Esophagus squamous epithelium (tissue), 5 donors: ENCODE data around the gene CALN1. TPM values are rescaled to one million over a fixed set of nuclear protein-coding genes. Genes with fewer than 3 reads are reported as not detected.
"Not testable (repeated sequence)": the region's sequence is repeated elsewhere in the genome, so short reads cannot be mapped to it uniquely, and the experiment has no call there.

Experiments used
- DNase-seq: peaks from one replicate; lab custom pipeline; 2025; lab: John Stamatoyannopoulos, UW
- H3K27ac ChIP-seq, 4 donors: fragments of 200-600 bp; sonication (generic); one replicate each; pipeline ENCODE4 v1.5.1; 2016 to 2019; ENCODE audit warnings: mild to moderate bottlenecking in 1 of 4
- H3K27me3 ChIP-seq, 4 donors: fragments of 200-600 bp; sonication (generic); 1 replicate in 3 of 4; 2 replicates in 1 of 4; pipeline versions ENCODE4 v1.5.1 to v1.6.0; 2017 to 2021; ENCODE audit warnings: antibody characterized with exemption in 1 of 4
- H3K36me3 ChIP-seq, 3 donors: fragments of 200-600 bp; sonication (generic); one replicate each; pipeline ENCODE4 v1.5.1; 2016 to 2019
- H3K4me1 ChIP-seq, 3 donors: fragments of 200-600 bp; sonication (generic); one replicate each; pipeline ENCODE4 v1.5.1; 2017 to 2019
- H3K4me3 ChIP-seq, 4 donors: fragments of 200-600 bp; sonication (generic); 1 replicate in 3 of 4; 2 replicates in 1 of 4; pipeline ENCODE4 v1.5.1; 2016 to 2019; ENCODE audit warnings: mild to moderate bottlenecking in 2 of 4, moderate library complexity in 1 of 4
- H3K9me3 ChIP-seq, 3 donors: fragments of 200-600 bp; sonication (generic); one replicate each; pipeline ENCODE4 v1.5.1; 2016 to 2019
- POLR2A ChIP-seq, 4 donors: fragments of 450-650 bp; IDR thresholded peaks; one replicate each; pipeline ENCODE4 v1.6.1; 2017; ENCODE audit warnings: antibody characterized with exemption in 4 of 4, mild to moderate bottlenecking in 4 of 4, moderate library complexity in 3 of 4
- WGBS, 2 donors: methylation state at CpG; one replicate each; pipeline ENCODE4 v1.1.5; 2018; 5-methylcytosine and 5-hydroxymethylcytosine counted together
- intact Hi-C: fragments of 100-400 bp; cut with DNase I; formaldehyde crosslinking; loops from one replicate; pipeline ENCODE4 v1.15.0; 2022
- total RNA-seq, 4 donors: library from RNA; depleted of rRNA; stranded (reverse); fragments of >200 nt; gene quantifications; one replicate each; pipeline ENCODE4 v1.1.0, GENCODE V29; 2016
- TF ChIP-seq, protein P1 (sequence below), 6 experiments: fragments of 450-650 bp in 4 of 6; fragments of 200-600 bp in 2 of 6; sonication (generic) in 2 of 6; IDR thresholded peaks; one replicate each; pipeline ENCODE4 v1.5.1; 2016 to 2019; ENCODE audit warnings: antibody characterized with exemption in 6 of 6, mild to moderate bottlenecking in 4 of 6, moderate library complexity in 4 of 6
- donor health status: DM: yes; HTN: yes; CAD: no.

Gene CALN1
- total RNA-seq, 4 donors from 2014 or later = 0.83 TPM; not detected in 3

GRCh38 chr7:72069263-72069662 is 342.9 kb downstream of the CALN1 start:
- no peak overlapping the region for H3K4me3 ChIP-seq
- no peaks in the 10 kb centered on the region for H3K27me3 ChIP-seq
- TF ChIP-seq, protein P1, sequence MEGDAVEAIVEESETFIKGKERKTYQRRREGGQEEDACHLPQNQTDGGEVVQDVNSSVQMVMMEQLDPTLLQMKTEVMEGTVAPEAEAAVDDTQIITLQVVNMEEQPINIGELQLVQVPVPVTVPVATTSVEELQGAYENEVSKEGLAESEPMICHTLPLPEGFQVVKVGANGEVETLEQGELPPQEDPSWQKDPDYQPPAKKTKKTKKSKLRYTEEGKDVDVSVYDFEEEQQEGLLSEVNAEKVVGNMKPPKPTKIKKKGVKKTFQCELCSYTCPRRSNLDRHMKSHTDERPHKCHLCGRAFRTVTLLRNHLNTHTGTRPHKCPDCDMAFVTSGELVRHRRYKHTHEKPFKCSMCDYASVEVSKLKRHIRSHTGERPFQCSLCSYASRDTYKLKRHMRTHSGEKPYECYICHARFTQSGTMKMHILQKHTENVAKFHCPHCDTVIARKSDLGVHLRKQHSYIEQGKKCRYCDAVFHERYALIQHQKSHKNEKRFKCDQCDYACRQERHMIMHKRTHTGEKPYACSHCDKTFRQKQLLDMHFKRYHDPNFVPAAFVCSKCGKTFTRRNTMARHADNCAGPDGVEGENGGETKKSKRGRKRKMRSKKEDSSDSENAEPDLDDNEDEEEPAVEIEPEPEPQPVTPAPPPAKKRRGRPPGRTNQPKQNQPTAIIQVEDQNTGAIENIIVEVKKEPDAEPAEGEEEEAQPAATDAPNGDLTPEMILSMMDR (IDR thresholded peaks at IDR 0.05) = no peak
- no peak for TF ChIP-seq POLR2A (IDR thresholded peaks at IDR 0.05)
- DNase-seq = no peak
- no peaks in the 10 kb centered on the region for H3K4me1 ChIP-seq
- H3K27ac ChIP-seq = no peak overlapping the region
- H3K9me3 ChIP-seq = no peaks in the 10 kb centered on the region
- intact Hi-C loops = no loop called here
- H3K36me3 ChIP-seq = no peaks in the 10 kb centered on the region

DNA sequence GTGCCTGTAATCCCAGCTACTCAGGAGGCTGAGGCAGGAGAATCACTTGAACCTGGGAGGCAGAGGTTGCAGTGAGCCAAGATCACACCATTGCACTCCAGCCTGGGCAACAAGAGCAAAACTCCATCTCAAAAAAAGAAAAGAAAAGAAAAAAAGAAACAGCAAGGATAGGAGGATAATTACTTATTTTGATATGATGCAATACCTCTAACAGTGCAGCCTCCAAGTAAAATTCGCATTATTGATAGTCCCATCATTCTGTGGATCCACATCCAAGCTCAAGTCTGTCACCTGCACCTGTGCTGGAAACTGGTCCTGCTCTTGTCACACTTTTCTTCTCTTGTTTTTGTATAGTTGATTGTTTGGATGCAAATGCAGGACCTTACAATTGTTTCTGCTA is 346.4 kb downstream of the CALN1 start:
- H3K4me3 ChIP-seq, H3K27me3 ChIP-seq, H3K9me3 ChIP-seq, DNase-seq, intact Hi-C loops, H3K36me3 ChIP-seq, H3K27ac ChIP-seq, H3K4me1 ChIP-seq: not testable (repeated sequence)
- whole genome bisulfite sequencing, 2 donors = 77 to 89% methylated on average over 1 of the region's 1 CpG

DNA sequence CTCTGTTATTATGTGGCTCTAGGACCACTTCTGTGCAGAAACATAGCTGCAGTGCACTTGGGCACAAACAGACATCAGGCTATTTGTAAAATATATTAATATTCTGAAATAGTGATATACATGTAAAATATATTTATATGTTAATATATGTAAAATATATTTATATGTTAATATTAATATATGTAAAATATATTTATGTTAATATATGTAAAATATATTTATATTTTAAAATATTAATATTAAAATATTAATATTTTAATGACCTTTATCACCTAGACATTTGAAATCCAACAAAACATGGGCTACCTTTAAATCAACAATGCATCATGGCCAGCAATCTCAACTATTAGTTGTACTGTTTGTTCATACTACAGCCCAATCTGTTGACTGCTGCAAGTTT is 347.2 kb downstream of the CALN1 start:
- DNase-seq = no peak
- no peak for TF ChIP-seq POLR2A (IDR thresholded peaks at IDR 0.05)
- TF ChIP-seq, protein P1 (IDR thresholded peaks at IDR 0.05) = no peak
- Histone ChIP-seq H3K9me3 (no peaks in the 10 kb centered on the region), H3K4me3 (no peak overlapping the region), H3K27me3 (no peaks in the 10 kb centered on the region), H3K4me1 (no peaks in the 10 kb centered on the region), H3K27ac (no peak overlapping the region), H3K36me3 (no peaks in the 10 kb centered on the region)
- intact Hi-C loops = no loop called here

- H3K4me3 ChIP-seq = no peak overlapping the region
- no peaks in the 10 kb centered on the region for H3K27me3 ChIP-seq
- no peak for DNase-seq
- no peaks in the 10 kb centered on the region for H3K4me1 ChIP-seq
- H3K9me3 ChIP-seq = no peaks in the 10 kb centered on the region
- intact Hi-C loops = no loop called here
- TF ChIP-seq POLR2A (IDR thresholded peaks at IDR 0.05) = no peak
- no peaks in the 10 kb centered on the region for H3K36me3 ChIP-seq
- H3K27ac ChIP-seq = no peak overlapping the region
These were observed 348.8 kb downstream of the CALN1 start for GRCh38 chr7:72063330-72063729.

- no peaks in the 10 kb centered on the region for H3K4me1 ChIP-seq
- WGBS, 2 donors = 48 to 70% methylated on average over 1 of the region's 1 CpG
- no peaks in the 10 kb centered on the region for H3K9me3 ChIP-seq
- intact Hi-C loops = no loop called here
- no peak overlapping the region for H3K27ac ChIP-seq
- TF ChIP-seq, protein P1 (IDR thresholded peaks at IDR 0.05) = no peak
- TF ChIP-seq POLR2A (IDR thresholded peaks at IDR 0.05) = no peak
- H3K36me3 ChIP-seq = no peaks in the 10 kb centered on the region
- H3K27me3 ChIP-seq = no peaks in the 10 kb centered on the region
- no peak overlapping the region for H3K4me3 ChIP-seq
- no peak for DNase-seq
These were observed 349.5 kb downstream of the CALN1 start for GRCh38 chr7:72062666-72063065.

DNA sequence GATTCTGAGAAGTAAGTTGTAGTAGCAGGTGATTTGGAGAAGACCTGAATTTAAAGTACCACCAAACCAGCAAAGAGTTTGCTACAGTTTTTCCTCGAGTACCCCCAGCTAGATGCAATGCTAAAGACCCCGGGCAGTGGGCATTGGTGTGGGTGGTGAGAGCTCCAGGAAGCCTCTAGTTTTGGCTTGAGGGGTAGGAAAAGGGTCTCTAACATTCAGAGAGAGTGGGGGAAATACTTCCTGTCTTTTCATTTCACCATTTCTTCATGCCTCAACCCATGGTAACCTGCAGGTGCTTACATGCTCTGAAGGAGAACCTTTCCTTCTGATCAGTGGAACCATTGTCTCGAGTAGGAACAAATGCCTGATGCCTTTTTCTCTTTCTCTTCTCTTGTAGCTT is 352.2 kb downstream of the CALN1 start:
- no peak overlapping the region for H3K27ac ChIP-seq
- no peak for DNase-seq
- intact Hi-C loops = no loop called here
- 45 to 52% methylated on average over 3 of the region's 3 CpGs for WGBS, 2 donors
- no peaks in the 10 kb centered on the region for H3K27me3 ChIP-seq
- no peak overlapping the region for H3K4me3 ChIP-seq
- no peaks in the 10 kb centered on the region for H3K36me3 ChIP-seq
- no peaks in the 10 kb centered on the region for H3K9me3 ChIP-seq
- H3K4me1 ChIP-seq = no peaks in the 10 kb centered on the region
- TF ChIP-seq, protein P1 (IDR thresholded peaks at IDR 0.05) = no peak
- TF ChIP-seq POLR2A (IDR thresholded peaks at IDR 0.05) = no peak
